Measurements from ENCODE around the gene OLFM2.

The OLFM2 gene

GRCh38 chr19:9903336-9903735, 33.0 kb downstream of the OLFM2 start:
- Histone ChIP-seq H3K27ac (no peak overlapping the region), H3K4me3 (no peak overlapping the region), H3K9me3 (no peaks in the 10 kb centered on the region), H3K27me3 (peaks cover 0 to 10% of the 10 kb centered on the region in 2 donors), H3K4me1 (no peaks in the 10 kb centered on the region), H3K36me3 (no peaks in the 10 kb centered on the region)
- TF ChIP-seq CTCF (IDR thresholded peaks at IDR 0.05) = no peak
- DNase-seq = no peak
- intact Hi-C loops (cut with DNase I; ENCODE audit: low total_unique reads) = no loop called here

- H3K27ac ChIP-seq = no peak overlapping the region
- H3K9me3 ChIP-seq = no peaks in the 10 kb centered on the region
- no peak overlapping the region for H3K4me3 ChIP-seq
- H3K27me3 ChIP-seq = peaks cover 0 to 10% of the 10 kb centered on the region in 2 donors
- no peak for DNase-seq
- intact Hi-C loops (cut with DNase I; ENCODE audit: low total_unique reads) = no loop called here
- no peak for TF ChIP-seq CTCF (IDR thresholded peaks at IDR 0.05)
- no peaks in the 10 kb centered on the region for H3K36me3 ChIP-seq
- H3K4me1 ChIP-seq = no peaks in the 10 kb centered on the region
Observed at GRCh38 chr19:9901642-9902041, 34.7 kb downstream of the OLFM2 start.

- H3K27me3 ChIP-seq = peaks cover 0 to 10% of the 10 kb centered on the region in 2 donors
- no peaks in the 10 kb centered on the region for H3K4me1 ChIP-seq
- intact Hi-C loops (cut with DNase I; ENCODE audit: low total_unique reads) = no loop called here
- no peak for DNase-seq
- TF ChIP-seq CTCF (IDR thresholded peaks at IDR 0.05) = no peak
- no peaks in the 10 kb centered on the region for H3K9me3 ChIP-seq
- no peaks in the 10 kb centered on the region for H3K36me3 ChIP-seq
- no peak overlapping the region for H3K4me3 ChIP-seq
- no peak overlapping the region for H3K27ac ChIP-seq
Observed at GRCh38 chr19:9901020-9901419, 35.3 kb downstream of the OLFM2 start.

- no peak for DNase-seq
- TF ChIP-seq CTCF (IDR thresholded peaks at IDR 0.05) = no peak
- Histone ChIP-seq H3K4me3 (no peak overlapping the region), H3K4me1 (no peaks in the 10 kb centered on the region), H3K27ac (no peak overlapping the region), H3K36me3 (no peaks in the 10 kb centered on the region), H3K27me3 (peaks cover 0 to 7% of the 10 kb centered on the region in 2 donors), H3K9me3 (no peaks in the 10 kb centered on the region)
- intact Hi-C loops (cut with DNase I; ENCODE audit: low total_unique reads) = no loop called here
Observed at GRCh38 chr19:9891609-9892373, 44.5 kb downstream of the OLFM2 start.

GRCh38 chr19:9885077-9885552, 51.2 kb downstream of the OLFM2 start:
- no peaks in the 10 kb centered on the region for H3K9me3 ChIP-seq
- intact Hi-C loops (cut with DNase I; ENCODE audit: low total_unique reads) = no loop called here
- no peak overlapping the region for H3K4me3 ChIP-seq
- TF ChIP-seq CTCF (IDR thresholded peaks at IDR 0.05) = no peak
- peaks cover 0 to 6% of the 10 kb centered on the region in 2 donors for H3K27me3 ChIP-seq
- peaks cover 0 to 5% (median 2%) of the 10 kb centered on the region in 4 donors for H3K4me1 ChIP-seq
- no peak overlapping the region for H3K27ac ChIP-seq
- no peaks in the 10 kb centered on the region for H3K36me3 ChIP-seq
- DNase-seq = no peak
